CD4-positive, alpha-beta T cell treated with Interferon alpha-2 for 1 hour (primary cell): Measurements from ENCODE around the gene DCHS2.

Experiments used
- DNase-seq, 2 donors: peaks; one replicate each; pipeline ENCODE4 v3.0.0-alpha.2; 2020 to 2022

DCHS2 gene

GRCh38 chr4:154487145-154487544 is 4.5 kb downstream of the DCHS2 start:
- no peak for DNase-seq

GRCh38 chr4:154485127-154485773 is 6.3 kb downstream of the DCHS2 start:
- DNase-seq: no peak

GRCh38 chr4:154478547-154478946 is 13.1 kb downstream of the DCHS2 start:
- DNase-seq: no peak

- no peak for DNase-seq
Observed at GRCh38 chr4:154478128-154478527, 13.5 kb downstream of the DCHS2 start.

GRCh38 chr4:154476232-154476631 is 15.4 kb downstream of the DCHS2 start:
- no peak for DNase-seq

- DNase-seq: no peak
Observed at GRCh38 chr4:154475820-154476219, 15.8 kb downstream of the DCHS2 start.

GRCh38 chr4:154473497-154473896 is 18.1 kb downstream of the DCHS2 start:
- DNase-seq: no peak

- DNase-seq: no peak
Observed at GRCh38 chr4:154472858-154473257, 18.7 kb downstream of the DCHS2 start.

GRCh38 chr4:154471526-154472331 is 19.9 kb downstream of the DCHS2 start:
- DNase-seq: no peak

- no peak for DNase-seq
Observed at GRCh38 chr4:154471032-154471431, 20.6 kb downstream of the DCHS2 start.

- DNase-seq: no peak
Observed at GRCh38 chr4:154467886-154468285, 23.7 kb downstream of the DCHS2 start.

GRCh38 chr4:154466336-154466735 is 25.3 kb downstream of the DCHS2 start:
- no peak for DNase-seq

- DNase-seq: no peak
Observed at GRCh38 chr4:154465085-154465484, 26.5 kb downstream of the DCHS2 start.

- no peak for DNase-seq
Observed at GRCh38 chr4:154464654-154465053, 26.9 kb downstream of the DCHS2 start.

- no peak for DNase-seq
Observed at GRCh38 chr4:154462081-154462810, 29.4 kb downstream of the DCHS2 start.

GRCh38 chr4:154457471-154457870 is 34.1 kb downstream of the DCHS2 start:
- no peak for DNase-seq

- no peak for DNase-seq
Observed at GRCh38 chr4:154456889-154457288, 34.7 kb downstream of the DCHS2 start.

GRCh38 chr4:154456240-154456639 is 35.4 kb downstream of the DCHS2 start:
- no peak for DNase-seq

- DNase-seq: no peak
Observed at GRCh38 chr4:154455111-154455510, 36.5 kb downstream of the DCHS2 start.

- DNase-seq: no peak
Observed at GRCh38 chr4:154454710-154455109, 36.9 kb downstream of the DCHS2 start.

- no peak for DNase-seq
Observed at GRCh38 chr4:154452798-154453346, 38.7 kb downstream of the DCHS2 start.

GRCh38 chr4:154450966-154451365 is 40.6 kb downstream of the DCHS2 start:
- DNase-seq: no peak

- DNase-seq: no peak
Observed at GRCh38 chr4:154444958-154445357, 46.6 kb downstream of the DCHS2 start.

- DNase-seq: no peak
Observed at GRCh38 chr4:154441982-154442381, 49.6 kb downstream of the DCHS2 start.
